ENCODE data around the gene CFAP107. TPM values are rescaled to one million over a fixed set of nuclear protein-coding genes. Genes with fewer than 3 reads are reported as not detected.

The CFAP107 gene
- polyA plus RNA-seq, 2 of the 4 experiments (the other 2 are of a cell fraction): not detected

DNA sequence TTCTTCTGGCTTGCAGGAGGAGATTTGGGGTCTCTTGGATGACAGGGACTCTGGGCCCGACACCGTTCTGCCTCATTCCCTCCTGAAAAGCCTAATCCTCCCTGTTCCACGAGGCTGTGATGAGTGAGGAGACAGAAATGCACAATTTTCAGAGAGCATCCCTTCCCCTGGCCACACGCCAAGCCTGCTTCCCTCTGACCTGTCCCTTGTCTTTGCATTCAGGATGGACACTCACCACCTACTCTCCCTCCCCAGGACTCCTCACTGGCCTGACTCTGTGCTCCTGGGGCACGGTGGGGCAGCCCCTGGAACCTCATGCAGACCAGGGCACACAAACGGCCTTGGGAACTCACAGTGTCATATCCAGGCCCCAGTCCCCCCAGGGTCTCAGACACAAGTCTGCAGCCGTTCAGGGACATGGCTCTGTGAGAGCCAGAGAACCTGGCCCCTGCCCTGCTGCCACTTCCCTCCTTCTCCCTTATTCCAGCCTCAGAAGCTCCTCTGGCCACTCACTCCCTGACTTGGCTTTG lies 24.0 kb downstream of the CFAP107 start:
- Histone ChIP-seq H3K27ac (no peak overlapping the region), H3K4me1 (no peaks in the 10 kb centered on the region), H3K4me2 (no peak overlapping the region), H3K4me3 (no peak overlapping the region), H3K9me3 (no peaks in the 10 kb centered on the region)
- no peak for ATAC-seq
- ChIA-PET CTCF (no interaction called here), POLR2A (no interaction called here)
- DNase-seq (ENCODE audit: low read depth in 1 of 2, low spot score in 1 of 2): no peak
- 8% methylated on average over 4 of the region's 7 CpGs for WGBS (ENCODE audit: missing lambda C conversion rate)
- no peak for FAIRE-seq
- TF ChIP-seq ZC3H11A (IDR thresholded peaks at IDR 0.05) (no peak), NFE2L2 (conservative IDR thresholded peaks at IDR 0.05; ENCODE audit: low read length) (no peak), FOXS1 (CRISPR knock-in tag; IDR thresholded peaks at IDR 0.05) (no peak), SREBF2 (IDR thresholded peaks at IDR 0.05) (no peak), POLR2AphosphoS2 (conservative IDR thresholded peaks at IDR 0.05; ENCODE audit: low read length) (no peak)

DNA sequence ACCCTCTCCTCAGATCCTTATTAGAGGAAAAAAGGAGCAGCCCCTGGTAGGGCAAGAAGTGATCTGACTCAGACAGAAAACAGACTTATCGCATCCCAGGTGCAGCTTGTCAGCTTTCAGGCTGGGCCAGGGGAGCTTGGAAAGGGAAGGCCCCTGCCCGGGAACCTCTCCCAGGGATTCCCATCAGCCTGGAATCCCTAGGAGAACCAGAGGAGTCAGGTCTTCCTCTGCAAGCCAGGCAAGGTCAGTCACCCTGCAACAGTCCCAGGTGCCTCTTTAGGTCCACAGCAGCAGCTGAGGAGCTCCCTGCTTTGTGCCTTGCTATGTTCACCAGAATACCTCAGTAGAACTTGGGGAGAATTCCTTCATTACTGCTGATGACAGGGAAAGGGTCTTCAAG lies 24.6 kb downstream of the CFAP107 start:
- CTCF ChIA-PET: interaction anchor here (1.6 kb wide), 1 partner anchor 15 kb away, joined by 3 read pairs; no protein-coding TSS in a partner anchor
- POLR2A ChIA-PET: no interaction called here
- Histone ChIP-seq H3K9me3 (no peaks in the 10 kb centered on the region), H3K4me3 (no peak overlapping the region), H3K4me2 (no peak overlapping the region), H3K4me1 (no peaks in the 10 kb centered on the region), H3K27ac (no peak overlapping the region)
- ATAC-seq: no peak
- TF ChIP-seq ZSCAN20 (CRISPR knock-in tag; IDR thresholded peaks at IDR 0.05) (no peak), EP300 (IDR thresholded peaks at IDR 0.05) (no peak), HEYL (CRISPR knock-in tag; IDR thresholded peaks at IDR 0.05) (no peak), EHMT2 (IDR thresholded peaks at IDR 0.05; ENCODE audit: low read depth) (no peak), BHLHE40 (IDR thresholded peaks at IDR 0.05; ENCODE audit: low read depth, low read length) (no peak), CEBPB (IDR thresholded peaks at IDR 0.05) (no peak), MAFK (IDR thresholded peaks at IDR 0.05; ENCODE audit: partially characterized antibody) (no peak), NR3C1 (IDR thresholded peaks at IDR 0.05) (no peak), RCOR1 (IDR thresholded peaks at IDR 0.05; ENCODE audit: low read depth, low read length) (no peak), SMC3 (IDR thresholded peaks at IDR 0.05) (no peak), POLR2A (IDR thresholded peaks at IDR 0.05; ENCODE audit: low read length) (no peak), GATA3 (IDR thresholded peaks at IDR 0.05; ENCODE audit: borderline replicate concordance) (no peak), RAD21 (conservative IDR thresholded peaks at IDR 0.05 in 1 of 2, IDR thresholded peaks at IDR 0.05 in 1 of 2) (no peak), TFCP2L1 (CRISPR knock-in tag; IDR thresholded peaks at IDR 0.05) (no peak), ZNF302 (CRISPR knock-in tag; IDR thresholded peaks at IDR 0.05) (no peak), RFX5 (IDR thresholded peaks at IDR 0.05) (no peak)
- TF ChIP-seq, protein P1, sequence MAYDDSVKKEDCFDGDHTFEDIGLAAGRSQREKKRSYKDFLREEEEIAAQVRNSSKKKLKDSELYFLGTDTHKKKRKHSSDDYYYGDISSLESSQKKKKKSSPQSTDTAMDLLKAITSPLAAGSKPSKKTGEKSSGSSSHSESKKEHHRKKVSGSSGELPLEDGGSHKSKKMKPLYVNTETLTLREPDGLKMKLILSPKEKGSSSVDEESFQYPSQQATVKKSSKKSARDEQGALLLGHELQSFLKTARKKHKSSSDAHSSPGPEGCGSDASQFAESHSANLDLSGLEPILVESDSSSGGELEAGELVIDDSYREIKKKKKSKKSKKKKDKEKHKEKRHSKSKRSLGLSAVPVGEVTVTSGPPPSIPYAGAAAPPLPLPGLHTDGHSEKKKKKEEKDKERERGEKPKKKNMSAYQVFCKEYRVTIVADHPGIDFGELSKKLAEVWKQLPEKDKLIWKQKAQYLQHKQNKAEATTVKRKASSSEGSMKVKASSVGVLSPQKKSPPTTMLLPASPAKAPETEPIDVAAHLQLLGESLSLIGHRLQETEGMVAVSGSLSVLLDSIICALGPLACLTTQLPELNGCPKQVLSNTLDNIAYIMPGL (CRISPR knock-in tag; IDR thresholded peaks at IDR 0.05; ENCODE audit: borderline replicate concordance): no peak
- TF ChIP-seq, protein P2, sequence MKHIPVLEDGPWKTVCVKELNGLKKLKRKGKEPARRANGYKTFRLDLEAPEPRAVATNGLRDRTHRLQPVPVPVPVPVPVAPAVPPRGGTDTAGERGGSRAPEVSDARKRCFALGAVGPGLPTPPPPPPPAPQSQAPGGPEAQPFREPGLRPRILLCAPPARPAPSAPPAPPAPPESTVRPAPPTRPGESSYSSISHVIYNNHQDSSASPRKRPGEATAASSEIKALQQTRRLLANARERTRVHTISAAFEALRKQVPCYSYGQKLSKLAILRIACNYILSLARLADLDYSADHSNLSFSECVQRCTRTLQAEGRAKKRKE (CRISPR knock-in tag; IDR thresholded peaks at IDR 0.05; ENCODE audit: low read depth): no peak
- TF ChIP-seq, protein P3, sequence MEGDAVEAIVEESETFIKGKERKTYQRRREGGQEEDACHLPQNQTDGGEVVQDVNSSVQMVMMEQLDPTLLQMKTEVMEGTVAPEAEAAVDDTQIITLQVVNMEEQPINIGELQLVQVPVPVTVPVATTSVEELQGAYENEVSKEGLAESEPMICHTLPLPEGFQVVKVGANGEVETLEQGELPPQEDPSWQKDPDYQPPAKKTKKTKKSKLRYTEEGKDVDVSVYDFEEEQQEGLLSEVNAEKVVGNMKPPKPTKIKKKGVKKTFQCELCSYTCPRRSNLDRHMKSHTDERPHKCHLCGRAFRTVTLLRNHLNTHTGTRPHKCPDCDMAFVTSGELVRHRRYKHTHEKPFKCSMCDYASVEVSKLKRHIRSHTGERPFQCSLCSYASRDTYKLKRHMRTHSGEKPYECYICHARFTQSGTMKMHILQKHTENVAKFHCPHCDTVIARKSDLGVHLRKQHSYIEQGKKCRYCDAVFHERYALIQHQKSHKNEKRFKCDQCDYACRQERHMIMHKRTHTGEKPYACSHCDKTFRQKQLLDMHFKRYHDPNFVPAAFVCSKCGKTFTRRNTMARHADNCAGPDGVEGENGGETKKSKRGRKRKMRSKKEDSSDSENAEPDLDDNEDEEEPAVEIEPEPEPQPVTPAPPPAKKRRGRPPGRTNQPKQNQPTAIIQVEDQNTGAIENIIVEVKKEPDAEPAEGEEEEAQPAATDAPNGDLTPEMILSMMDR (IDR thresholded peaks at IDR 0.05): no peak
- TF ChIP-seq, protein P4, sequence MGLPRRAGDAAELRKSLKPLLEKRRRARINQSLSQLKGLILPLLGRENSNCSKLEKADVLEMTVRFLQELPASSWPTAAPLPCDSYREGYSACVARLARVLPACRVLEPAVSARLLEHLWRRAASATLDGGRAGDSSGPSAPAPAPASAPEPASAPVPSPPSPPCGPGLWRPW (IDR thresholded peaks at IDR 0.05): no peak
- no peak for FAIRE-seq
- no peak for DNase-seq (ENCODE audit: low read depth in 1 of 2, low spot score in 1 of 2)
- 67% methylated on average over 1 of the region's 2 CpGs for WGBS (ENCODE audit: missing lambda C conversion rate)
